Right lobe of liver (tissue), 6 donors: ENCODE data around the gene ENC1. TPM values are rescaled to one million over a fixed set of nuclear protein-coding genes. Genes with fewer than 3 reads are reported as not detected.
A peak's percentile ranks its signal among the peaks of the same experiment; 100 is the strongest.

ENCODE experiments used
- ATAC-seq, 4 donors: fragments of 200-7000 bp; cut with Tn5 transposase; one replicate each; pipeline ENCODE4 v1.9.1; 2020; ENCODE audit warnings: mild to moderate bottlenecking in 4 of 4, moderate library complexity in 4 of 4
- DNase-seq, 3 donors: peaks; one replicate each; pipeline ENCODE4 v3.0.0-alpha.2; 2020
- H3K27ac ChIP-seq, 3 donors: fragments of 200-600 bp; one replicate each; pipeline ENCODE4 v1.8.0; 2022
- H3K27me3 ChIP-seq, 2 donors: fragments of 200-600 bp; one replicate each; pipeline ENCODE4 v1.8.0; 2022
- H3K36me3 ChIP-seq, 4 donors: fragments of 200-600 bp; sonication (generic) in 1 of 4; one replicate each; pipeline versions ENCODE4 v1.5.1 to v1.8.0; 2017 to 2022; ENCODE audit warnings: control low read depth in 1 of 4
- H3K4me1 ChIP-seq, 4 donors: fragments of 200-600 bp; sonication (generic) in 1 of 4; one replicate each; pipeline versions ENCODE4 v1.5.1 to v1.8.0; 2017 to 2022; ENCODE audit warnings: control low read depth in 1 of 4
- H3K4me3 ChIP-seq, 3 donors: fragments of 200-600 bp; one replicate each; pipeline ENCODE4 v1.8.0; 2022
- H3K9me3 ChIP-seq, 4 donors: fragments of 200-600 bp; sonication (generic) in 1 of 4; one replicate each; pipeline versions ENCODE4 v1.5.1 to v1.8.0; 2017 to 2022; ENCODE audit warnings: control low read depth in 1 of 4
- POLR2A ChIP-seq: fragments of 450-650 bp; IDR thresholded peaks from one replicate; pipeline ENCODE4 v1.6.1; 2017; ENCODE audit warnings: antibody characterized with exemption, mild to moderate bottlenecking
- WGBS: methylation state at CpG from one replicate; pipeline ENCODE4 v1.1.6; 2018; ENCODE audit warnings: low coverage, low lambda C conversion rate; ENCODE audit not compliant: insufficient coverage; ENCODE audit errors: missing lambda C conversion rate; 5-methylcytosine and 5-hydroxymethylcytosine counted together
- intact Hi-C, 2 donors: fragments of 100-400 bp; cut with DNase I; formaldehyde crosslinking; loops; one replicate each; pipeline versions ENCODE4 v1.11.2 to v1.14.1; 2022
- long read RNA-seq: library from polyadenylated mRNA; unstranded; transcript quantifications from one replicate; pipeline ENCODE4 v2.0.0, GENCODE V29; 2019
- total RNA-seq, 6 experiments: library from RNA; depleted of rRNA in 2 of 6; stranded (reverse); fragments of >200 nt in 2 of 6; fragmentation: NEBNext Ultra II Directional in 3 of 6; extraction: Animal tissue kit (Norgen Biotek cat#: 25700) in 3 of 6; gene quantifications; one replicate each; pipeline versions ENCODE4 v1.1.0 to v1.2.4, GENCODE V29; 2016 to 2023
- TF ChIP-seq, protein P1 (sequence below), 4 donors: fragments of 200-600 bp in 3 of 4; fragments of 450-650 bp in 1 of 4; IDR thresholded peaks; one replicate each; pipeline versions ENCODE4 v1.5.1 to v1.8.0; 2016 to 2022; ENCODE audit warnings: antibody characterized with exemption in 4 of 4, mild to moderate bottlenecking in 2 of 4
- donor health status: DM: no; HTN: yes; CAD: no.
- donor health status: DM: no; HTN: no; CAD: no.
- donor health status: DM: no; HTN: no; CAD: no.
- donor health status: DM: no; HTN: yes; CAD: no.
- donor health status: DM: no; HTN: yes; CAD: no.

ENC1 gene, protein sequence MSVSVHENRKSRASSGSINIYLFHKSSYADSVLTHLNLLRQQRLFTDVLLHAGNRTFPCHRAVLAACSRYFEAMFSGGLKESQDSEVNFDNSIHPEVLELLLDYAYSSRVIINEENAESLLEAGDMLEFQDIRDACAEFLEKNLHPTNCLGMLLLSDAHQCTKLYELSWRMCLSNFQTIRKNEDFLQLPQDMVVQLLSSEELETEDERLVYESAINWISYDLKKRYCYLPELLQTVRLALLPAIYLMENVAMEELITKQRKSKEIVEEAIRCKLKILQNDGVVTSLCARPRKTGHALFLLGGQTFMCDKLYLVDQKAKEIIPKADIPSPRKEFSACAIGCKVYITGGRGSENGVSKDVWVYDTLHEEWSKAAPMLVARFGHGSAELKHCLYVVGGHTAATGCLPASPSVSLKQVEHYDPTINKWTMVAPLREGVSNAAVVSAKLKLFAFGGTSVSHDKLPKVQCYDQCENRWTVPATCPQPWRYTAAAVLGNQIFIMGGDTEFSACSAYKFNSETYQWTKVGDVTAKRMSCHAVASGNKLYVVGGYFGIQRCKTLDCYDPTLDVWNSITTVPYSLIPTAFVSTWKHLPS
- 1 to 10 TPM; 4.5 to 6.8 (median 5.5) TPM for total RNA-seq
- long read RNA-seq, partial matches to known transcripts = 0 of 1 reads
- long read RNA-seq, other reads (novel, unspliced or antisense) = 1 of 1 reads

DNA sequence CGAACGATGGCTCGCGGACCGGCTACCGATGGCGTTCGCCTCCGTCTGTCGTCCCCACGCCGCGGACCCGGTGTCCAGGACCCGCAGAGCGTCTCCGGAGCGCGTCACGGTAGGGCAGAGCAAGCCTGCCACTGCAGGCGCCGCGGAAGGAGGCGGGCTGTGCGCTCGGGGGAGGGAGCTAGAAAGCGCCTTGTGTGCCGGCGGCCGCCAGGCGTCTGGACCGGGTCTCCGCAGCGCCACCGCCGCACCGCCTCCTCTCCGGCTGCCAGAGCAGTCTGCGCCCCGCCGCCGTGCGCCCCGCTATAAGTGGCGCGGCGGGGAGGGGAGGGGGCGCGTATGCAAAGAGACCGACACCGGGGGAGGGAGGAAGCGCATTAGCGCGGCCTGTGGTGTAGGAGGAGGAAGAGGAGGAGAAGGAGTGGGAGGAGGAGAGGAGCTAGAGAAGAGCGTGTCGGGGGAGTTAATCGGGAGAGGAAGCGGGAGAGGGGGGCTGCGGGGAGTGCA lies at the start of gene ENC1:
Gene ENC1 (minus strand): TSS at position 279 of the 504 bp plus-strand sequence. CDS start 4,243 bp downstream, outside the sequence.
- Histone ChIP-seq H3K36me3 (peaks cover 0 to 5% (median 0%) of the 10 kb centered on the region in 4 donors), H3K27me3 (no peaks in the 10 kb centered on the region), H3K4me1 (peaks cover 0 to 15% (median 0%) of the 10 kb centered on the region in 4 donors), H3K4me3 (peak within 1 kb of the TSS; percentile 79 to 88 (median 79)), H3K27ac (peak within 1 kb of the TSS; percentile 90 to 92 (median 91)), H3K9me3 (no peaks in the 10 kb centered on the region)
- peak; percentile 78 to 88 (median 84) for ATAC-seq
- TF ChIP-seq, protein P1, sequence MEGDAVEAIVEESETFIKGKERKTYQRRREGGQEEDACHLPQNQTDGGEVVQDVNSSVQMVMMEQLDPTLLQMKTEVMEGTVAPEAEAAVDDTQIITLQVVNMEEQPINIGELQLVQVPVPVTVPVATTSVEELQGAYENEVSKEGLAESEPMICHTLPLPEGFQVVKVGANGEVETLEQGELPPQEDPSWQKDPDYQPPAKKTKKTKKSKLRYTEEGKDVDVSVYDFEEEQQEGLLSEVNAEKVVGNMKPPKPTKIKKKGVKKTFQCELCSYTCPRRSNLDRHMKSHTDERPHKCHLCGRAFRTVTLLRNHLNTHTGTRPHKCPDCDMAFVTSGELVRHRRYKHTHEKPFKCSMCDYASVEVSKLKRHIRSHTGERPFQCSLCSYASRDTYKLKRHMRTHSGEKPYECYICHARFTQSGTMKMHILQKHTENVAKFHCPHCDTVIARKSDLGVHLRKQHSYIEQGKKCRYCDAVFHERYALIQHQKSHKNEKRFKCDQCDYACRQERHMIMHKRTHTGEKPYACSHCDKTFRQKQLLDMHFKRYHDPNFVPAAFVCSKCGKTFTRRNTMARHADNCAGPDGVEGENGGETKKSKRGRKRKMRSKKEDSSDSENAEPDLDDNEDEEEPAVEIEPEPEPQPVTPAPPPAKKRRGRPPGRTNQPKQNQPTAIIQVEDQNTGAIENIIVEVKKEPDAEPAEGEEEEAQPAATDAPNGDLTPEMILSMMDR (IDR thresholded peaks at IDR 0.05) = peak; percentile 40 to 75 (median 49)
- peak; percentile 86 for TF ChIP-seq POLR2A
- intact Hi-C loops = loop anchor here (10.0 kb wide), 2 partner anchors 226 to 736 kb away; no protein-coding TSS in a partner anchor
- WGBS = 2% methylated on average over 16 of the region's 59 CpGs
- peak; percentile 91 to 94 (median 94) for DNase-seq

DNA sequence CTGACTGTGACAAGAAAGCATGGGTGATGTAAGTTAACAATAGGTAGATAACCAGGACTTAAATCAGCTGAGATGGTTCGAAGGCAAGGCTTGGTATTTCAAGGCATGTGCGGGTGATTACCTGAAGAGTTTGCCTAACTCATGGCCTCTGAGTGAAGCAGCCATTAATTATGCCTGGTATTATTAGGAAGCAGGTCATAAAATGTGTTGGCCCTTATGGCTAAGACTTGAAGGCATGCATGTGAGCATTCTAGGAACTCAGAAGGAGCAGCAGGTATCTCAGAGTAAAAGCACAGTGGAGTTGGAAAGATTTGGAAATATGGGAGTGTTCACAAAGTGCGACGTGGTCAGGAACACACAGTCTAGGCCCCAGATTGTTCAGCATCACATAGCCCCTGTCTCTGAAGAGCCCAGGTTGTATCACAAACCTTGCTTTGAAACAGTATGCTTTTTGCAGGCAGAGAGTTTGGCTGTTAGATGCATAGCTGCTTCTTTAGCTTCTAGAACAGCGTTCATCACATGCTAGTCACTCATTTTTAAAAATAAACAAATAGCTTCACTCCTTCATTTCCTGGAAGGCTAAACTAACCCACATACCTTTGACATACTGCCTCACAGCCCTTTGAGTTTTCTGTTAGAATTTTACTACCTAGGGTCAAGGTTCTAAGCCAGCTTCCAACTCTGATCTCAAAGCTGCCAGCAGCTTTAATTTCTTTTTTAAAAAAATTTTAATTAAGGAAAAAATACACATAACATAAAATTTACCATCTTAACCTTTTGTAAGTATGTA lies 46.6 kb upstream of the ENC1 start:
- 63% methylated on average over 3 of the region's 5 CpGs for WGBS
- peaks cover 0 to 12% (median 2%) of the 10 kb centered on the region in 4 donors for H3K36me3 ChIP-seq
- H3K9me3 ChIP-seq = no peaks in the 10 kb centered on the region
- ATAC-seq (peak in 1 of 4 donors; percentile 41), DNase-seq (no peak)
- intact Hi-C loops = no loop called here
- peaks cover 0 to 20% (median 3%) of the 10 kb centered on the region in 4 donors for H3K4me1 ChIP-seq
- no peak for TF ChIP-seq POLR2A
- TF ChIP-seq, protein P1 (IDR thresholded peaks at IDR 0.05) = no peak
- no peaks in the 10 kb centered on the region for H3K27me3 ChIP-seq
- H3K27ac ChIP-seq = no peak overlapping the region
- no peak overlapping the region for H3K4me3 ChIP-seq

DNA sequence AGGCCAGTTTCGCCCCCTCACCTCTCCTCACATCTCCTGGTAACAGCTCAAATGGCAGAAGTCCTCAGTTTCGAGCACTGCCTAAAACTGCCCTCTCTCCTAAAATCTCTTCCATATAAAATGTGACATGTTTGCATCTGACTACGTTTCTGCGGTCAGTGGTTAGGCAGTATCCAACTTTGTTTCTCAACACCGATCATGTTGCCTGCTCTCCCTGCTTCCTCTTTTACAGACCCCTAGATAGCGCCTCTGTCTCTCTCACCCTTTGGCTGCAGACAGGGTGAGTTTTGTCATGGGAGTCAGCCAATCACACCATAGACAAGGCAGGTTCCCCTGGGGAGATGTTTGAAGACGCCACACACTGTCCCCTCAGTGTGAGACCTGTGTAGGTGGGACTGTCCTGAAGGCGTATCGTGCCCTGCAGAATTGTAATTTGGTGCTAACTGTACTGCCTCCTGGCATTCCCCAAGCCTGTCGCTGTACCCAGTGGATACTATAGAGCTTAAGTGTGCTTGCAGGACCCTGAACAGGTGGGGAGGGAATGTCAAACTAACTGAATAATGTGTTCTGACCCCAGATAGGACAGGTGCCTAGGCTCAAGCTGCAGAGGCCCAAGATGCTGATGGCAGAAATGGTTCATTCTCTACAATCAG lies 45.6 kb upstream of the ENC1 start:
- Histone ChIP-seq H3K36me3 (peaks cover 0 to 12% (median 2%) of the 10 kb centered on the region in 4 donors), H3K9me3 (no peaks in the 10 kb centered on the region), H3K4me3 (peak overlapping the region; percentile 63 to 98 (median 74)), H3K27me3 (no peaks in the 10 kb centered on the region), H3K27ac (peak overlapping the region; percentile 66 to 87 (median 84)), H3K4me1 (peaks cover 0 to 20% (median 3%) of the 10 kb centered on the region in 4 donors)
- intact Hi-C loops = no loop called here
- TF ChIP-seq, protein P1 (IDR thresholded peaks at IDR 0.05) = no peak
- peak; percentile 28 for TF ChIP-seq POLR2A
- ATAC-seq (peak in 3 of 4 donors; percentile 2 to 21 (median 17)), DNase-seq (no peak)
- WGBS = 32% methylated on average over 5 of the region's 10 CpGs
